Measurements from ENCODE around the gene TACC2. TPM values are rescaled to one million over a fixed set of nuclear protein-coding genes. Genes with fewer than 3 reads are reported as not detected.

The TACC2 gene
- polyA plus RNA-seq, 4 donors = 28.6 to 99.5 (median 77.2) TPM

GRCh38 chr10:122078326-122078725 lies 89.4 kb downstream of the TACC2 start:
- peaks cover 0 to 19% (median 0%) of the 10 kb centered on the region in 3 donors for H3K36me3 ChIP-seq (ENCODE audit: control insufficient read depth in 3 of 3, insufficient read depth in 2 of 3, low read depth in 1 of 3, low read length in 3 of 3)
- H3K4me3 ChIP-seq (ENCODE audit: low read depth in 1 of 3, low read length in 3 of 3) = no peak overlapping the region
- no peak for FAIRE-seq
- no peak for DNase-seq
- H3K27ac ChIP-seq (ENCODE audit: low read depth in 1 of 3, low read length in 2 of 3) = no peak overlapping the region
- H3K4me1 ChIP-seq (ENCODE audit: control insufficient read depth in 3 of 3, insufficient read depth in 2 of 3, low read depth in 1 of 3, low read length in 2 of 3) = no peaks in the 10 kb centered on the region
- H3K27me3 ChIP-seq (ENCODE audit: control insufficient read depth in 3 of 3, insufficient read depth in 3 of 3, low read length in 3 of 3) = no peaks in the 10 kb centered on the region
- WGBS, 3 donors = 71 to 88% (median 81%) methylated on average over 3 of the region's 3 CpGs
- H3K9me3 ChIP-seq (ENCODE audit: control insufficient read depth in 2 of 2, insufficient read depth in 1 of 2, low read depth in 1 of 2, low read length in 1 of 2) = no peaks in the 10 kb centered on the region

GRCh38 chr10:122078965-122079795 lies 90.2 kb downstream of the TACC2 start:
- Histone ChIP-seq H3K4me3 (ENCODE audit: low read depth in 1 of 3, low read length in 3 of 3) (no peak overlapping the region), H3K36me3 (ENCODE audit: control insufficient read depth in 3 of 3, insufficient read depth in 2 of 3, low read depth in 1 of 3, low read length in 3 of 3) (peaks cover 0 to 27% (median 0%) of the 10 kb centered on the region in 3 donors), H3K27me3 (ENCODE audit: control insufficient read depth in 3 of 3, insufficient read depth in 3 of 3, low read length in 3 of 3) (no peaks in the 10 kb centered on the region), H3K27ac (ENCODE audit: low read depth in 1 of 3, low read length in 2 of 3) (no peak overlapping the region), H3K4me1 (ENCODE audit: control insufficient read depth in 3 of 3, insufficient read depth in 2 of 3, low read depth in 1 of 3, low read length in 2 of 3) (no peaks in the 10 kb centered on the region), H3K9me3 (ENCODE audit: control insufficient read depth in 2 of 2, insufficient read depth in 1 of 2, low read depth in 1 of 2, low read length in 1 of 2) (no peaks in the 10 kb centered on the region)
- WGBS, 3 donors = 55 to 65% (median 64%) methylated on average over 13 of the region's 13 CpGs
- no peak for FAIRE-seq
- peak in 1 of 2 donors; percentile 14 for DNase-seq

- FAIRE-seq (no peak), DNase-seq (no peak)
- Histone ChIP-seq H3K27ac (ENCODE audit: low read depth in 1 of 3, low read length in 2 of 3) (no peak overlapping the region), H3K36me3 (ENCODE audit: control insufficient read depth in 3 of 3, insufficient read depth in 2 of 3, low read depth in 1 of 3, low read length in 3 of 3) (peaks cover 0 to 61% (median 2%) of the 10 kb centered on the region in 3 donors), H3K9me3 (ENCODE audit: control insufficient read depth in 2 of 2, insufficient read depth in 1 of 2, low read depth in 1 of 2, low read length in 1 of 2) (no peaks in the 10 kb centered on the region), H3K4me1 (ENCODE audit: control insufficient read depth in 3 of 3, insufficient read depth in 2 of 3, low read depth in 1 of 3, low read length in 2 of 3) (no peaks in the 10 kb centered on the region), H3K27me3 (ENCODE audit: control insufficient read depth in 3 of 3, insufficient read depth in 3 of 3, low read length in 3 of 3) (no peaks in the 10 kb centered on the region), H3K4me3 (ENCODE audit: low read depth in 1 of 3, low read length in 3 of 3) (no peak overlapping the region)
- WGBS, 3 donors = 89 to 90% (median 89%) methylated on average over 21 of the region's 21 CpGs
These were observed 93.9 kb downstream of the TACC2 start for GRCh38 chr10:122082616-122083477.

- Histone ChIP-seq H3K27ac (ENCODE audit: low read depth in 1 of 3, low read length in 2 of 3) (no peak overlapping the region), H3K4me3 (ENCODE audit: low read depth in 1 of 3, low read length in 3 of 3) (no peak overlapping the region), H3K9me3 (ENCODE audit: control insufficient read depth in 2 of 2, insufficient read depth in 1 of 2, low read depth in 1 of 2, low read length in 1 of 2) (no peaks in the 10 kb centered on the region), H3K4me1 (ENCODE audit: control insufficient read depth in 3 of 3, insufficient read depth in 2 of 3, low read depth in 1 of 3, low read length in 2 of 3) (no peaks in the 10 kb centered on the region), H3K27me3 (ENCODE audit: control insufficient read depth in 3 of 3, insufficient read depth in 3 of 3, low read length in 3 of 3) (no peaks in the 10 kb centered on the region), H3K36me3 (ENCODE audit: control insufficient read depth in 3 of 3, insufficient read depth in 2 of 3, low read depth in 1 of 3, low read length in 3 of 3) (peaks cover 0 to 61% (median 2%) of the 10 kb centered on the region in 3 donors)
- no peak for DNase-seq
- 84 to 94% (median 88%) methylated on average over 9 of the region's 9 CpGs for WGBS, 3 donors
- FAIRE-seq = no peak
These were observed 94.6 kb downstream of the TACC2 start for GRCh38 chr10:122083478-122084025.

- 75 to 91% (median 84%) methylated on average over 15 of the region's 15 CpGs for WGBS, 3 donors
- Histone ChIP-seq H3K36me3 (ENCODE audit: control insufficient read depth in 3 of 3, insufficient read depth in 2 of 3, low read depth in 1 of 3, low read length in 3 of 3) (peaks cover 0 to 68% (median 2%) of the 10 kb centered on the region in 3 donors), H3K9me3 (ENCODE audit: control insufficient read depth in 2 of 2, insufficient read depth in 1 of 2, low read depth in 1 of 2, low read length in 1 of 2) (no peaks in the 10 kb centered on the region), H3K4me1 (ENCODE audit: control insufficient read depth in 3 of 3, insufficient read depth in 2 of 3, low read depth in 1 of 3, low read length in 2 of 3) (no peaks in the 10 kb centered on the region), H3K27ac (ENCODE audit: low read depth in 1 of 3, low read length in 2 of 3) (no peak overlapping the region), H3K27me3 (ENCODE audit: control insufficient read depth in 3 of 3, insufficient read depth in 3 of 3, low read length in 3 of 3) (no peaks in the 10 kb centered on the region), H3K4me3 (ENCODE audit: low read depth in 1 of 3, low read length in 3 of 3) (no peak overlapping the region)
- DNase-seq (no peak), FAIRE-seq (no peak)
These were observed 95.5 kb downstream of the TACC2 start for GRCh38 chr10:122084286-122085041.

- Histone ChIP-seq H3K4me1 (ENCODE audit: control insufficient read depth in 3 of 3, insufficient read depth in 2 of 3, low read depth in 1 of 3, low read length in 2 of 3) (no peaks in the 10 kb centered on the region), H3K9me3 (ENCODE audit: control insufficient read depth in 2 of 2, insufficient read depth in 1 of 2, low read depth in 1 of 2, low read length in 1 of 2) (no peaks in the 10 kb centered on the region), H3K27me3 (ENCODE audit: control insufficient read depth in 3 of 3, insufficient read depth in 3 of 3, low read length in 3 of 3) (no peaks in the 10 kb centered on the region), H3K4me3 (ENCODE audit: low read depth in 1 of 3, low read length in 3 of 3) (no peak overlapping the region), H3K27ac (ENCODE audit: low read depth in 1 of 3, low read length in 2 of 3) (no peak overlapping the region), H3K36me3 (ENCODE audit: control insufficient read depth in 3 of 3, insufficient read depth in 2 of 3, low read depth in 1 of 3, low read length in 3 of 3) (peaks cover 0 to 70% (median 2%) of the 10 kb centered on the region in 3 donors)
- DNase-seq (no peak), FAIRE-seq (no peak)
- WGBS, 3 donors = 78 to 96% (median 91%) methylated on average over 8 of the region's 8 CpGs
These were observed 96.5 kb downstream of the TACC2 start for GRCh38 chr10:122085423-122085911.

- no peaks in the 10 kb centered on the region for H3K27me3 ChIP-seq (ENCODE audit: control insufficient read depth in 3 of 3, insufficient read depth in 3 of 3, low read length in 3 of 3)
- WGBS, 3 donors = 89 to 95% (median 92%) methylated on average over 9 of the region's 9 CpGs
- DNase-seq (no peak), FAIRE-seq (no peak)
- no peaks in the 10 kb centered on the region for H3K9me3 ChIP-seq (ENCODE audit: control insufficient read depth in 2 of 2, insufficient read depth in 1 of 2, low read depth in 1 of 2, low read length in 1 of 2)
- H3K36me3 ChIP-seq (ENCODE audit: control insufficient read depth in 3 of 3, insufficient read depth in 2 of 3, low read depth in 1 of 3, low read length in 3 of 3) = peaks cover 0 to 73% (median 2%) of the 10 kb centered on the region in 3 donors
- no peak overlapping the region for H3K27ac ChIP-seq (ENCODE audit: low read depth in 1 of 3, low read length in 2 of 3)
- no peaks in the 10 kb centered on the region for H3K4me1 ChIP-seq (ENCODE audit: control insufficient read depth in 3 of 3, insufficient read depth in 2 of 3, low read depth in 1 of 3, low read length in 2 of 3)
- no peak overlapping the region for H3K4me3 ChIP-seq (ENCODE audit: low read depth in 1 of 3, low read length in 3 of 3)
These were observed 97.7 kb downstream of the TACC2 start for GRCh38 chr10:122086416-122087240.

Measured in small intestine (tissue), 7 donors.